ENCODE data around the gene LMF1.

Gene LMF1

DNA sequence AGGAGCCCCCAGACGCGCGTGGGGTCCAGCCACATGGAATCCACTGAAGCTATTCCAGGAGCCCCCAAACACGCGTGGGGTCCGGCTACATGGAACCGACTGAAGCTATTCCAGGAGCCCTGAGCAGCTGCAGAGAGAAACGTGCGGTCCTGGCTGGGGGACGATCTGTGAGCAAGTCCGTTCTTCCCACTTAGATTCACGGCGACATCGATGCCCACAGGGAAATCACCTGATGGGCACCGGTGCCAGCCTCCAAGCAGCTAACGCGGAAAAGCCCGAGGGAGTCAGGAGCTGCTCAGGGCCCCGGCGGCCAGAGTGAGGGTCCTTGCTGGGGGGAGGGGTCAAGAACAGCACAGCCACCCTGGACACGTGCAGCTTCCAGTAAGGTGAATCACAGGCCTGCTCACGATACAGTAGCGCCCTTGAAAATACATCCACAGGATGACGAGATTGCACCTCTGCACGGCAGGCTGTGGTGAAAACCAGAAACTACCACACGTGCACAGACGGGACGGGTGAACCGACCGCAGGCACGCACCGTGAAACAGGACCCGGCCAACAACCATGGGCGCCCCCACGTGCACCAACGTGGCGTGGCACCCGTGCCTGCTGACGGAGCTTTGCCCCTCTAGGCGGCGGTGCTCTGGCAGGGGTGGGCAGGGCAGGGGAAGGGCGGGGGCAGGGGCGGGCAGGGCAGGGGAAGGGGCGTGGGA, 92.6 kb downstream of the LMF1 start:
- DNase-seq: no peak

- DNase-seq: peak; percentile 55 to 84 (median 78)
These were observed 93.3 kb downstream of the LMF1 start for GRCh38 chr16:877242-878071.

- no peak for DNase-seq
These were observed 94.1 kb downstream of the LMF1 start for GRCh38 chr16:876523-877241.

GRCh38 chr16:876041-876335, 94.8 kb downstream of the LMF1 start:
- no peak for DNase-seq

- no peak for DNase-seq
These were observed 95.4 kb downstream of the LMF1 start for GRCh38 chr16:875182-876040.

DNA sequence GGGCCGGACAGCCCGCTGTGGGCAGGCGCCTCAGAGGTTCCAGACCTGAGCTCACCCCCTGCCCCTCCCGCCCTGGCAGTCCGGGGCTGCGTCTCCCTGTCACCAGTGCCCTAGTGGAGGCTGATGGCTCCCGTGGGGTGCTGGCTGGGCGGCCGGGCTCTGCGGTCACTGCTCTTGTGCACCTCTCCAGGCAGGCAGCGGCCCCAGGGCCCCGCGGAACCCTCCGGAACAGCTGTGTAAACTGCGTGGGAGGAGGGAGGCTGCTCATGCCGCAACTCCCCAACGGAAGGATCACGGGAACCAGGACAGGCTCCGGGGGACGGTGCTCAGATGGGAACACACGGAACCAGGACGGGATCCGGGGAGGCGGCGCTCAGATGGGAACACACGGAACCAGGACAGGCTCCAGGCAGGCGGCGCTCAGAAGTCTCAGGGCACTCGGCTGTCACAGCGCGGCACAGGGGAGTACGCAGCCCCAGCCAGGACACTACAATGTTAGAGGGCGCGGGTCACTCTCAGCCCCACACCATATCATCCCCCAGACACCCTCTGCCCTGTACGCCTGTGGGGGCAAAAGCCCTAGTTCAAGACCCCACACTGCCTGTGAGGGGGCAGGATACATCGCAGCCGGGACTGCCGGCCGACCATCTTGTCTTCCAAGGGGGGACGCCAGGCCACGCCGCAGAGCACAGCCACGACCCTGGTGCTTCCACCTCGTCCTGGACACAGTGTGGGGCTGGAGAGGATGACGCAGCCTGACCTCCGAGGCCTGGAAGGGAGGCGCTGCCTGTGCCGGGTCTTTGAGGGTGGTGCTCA, 96.2 kb downstream of the LMF1 start:
- DNase-seq: no peak

- no peak for DNase-seq
These were observed 96.9 kb downstream of the LMF1 start for GRCh38 chr16:873889-874288.

DNA sequence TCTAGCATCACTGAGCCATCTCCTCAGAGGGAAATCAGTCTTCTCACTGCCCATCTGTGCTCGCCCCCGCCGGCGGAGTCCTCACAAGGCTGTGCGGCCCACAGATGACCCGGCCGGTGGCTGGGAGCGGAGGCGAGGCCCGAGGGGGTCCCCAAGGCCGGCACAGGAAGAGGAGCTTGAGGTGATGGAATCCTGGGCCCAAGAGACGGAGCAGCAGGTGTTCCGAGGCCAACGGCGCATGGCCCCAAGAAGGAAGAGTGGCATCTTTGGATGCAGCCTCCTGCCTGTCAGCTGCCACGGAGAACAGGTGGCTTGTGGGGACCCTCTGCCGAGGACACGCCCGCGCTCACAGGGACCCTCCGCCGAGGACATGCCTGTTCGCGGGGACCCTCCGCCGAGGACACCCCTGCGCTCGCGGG, 97.5 kb downstream of the LMF1 start:
- DNase-seq: no peak

DNA sequence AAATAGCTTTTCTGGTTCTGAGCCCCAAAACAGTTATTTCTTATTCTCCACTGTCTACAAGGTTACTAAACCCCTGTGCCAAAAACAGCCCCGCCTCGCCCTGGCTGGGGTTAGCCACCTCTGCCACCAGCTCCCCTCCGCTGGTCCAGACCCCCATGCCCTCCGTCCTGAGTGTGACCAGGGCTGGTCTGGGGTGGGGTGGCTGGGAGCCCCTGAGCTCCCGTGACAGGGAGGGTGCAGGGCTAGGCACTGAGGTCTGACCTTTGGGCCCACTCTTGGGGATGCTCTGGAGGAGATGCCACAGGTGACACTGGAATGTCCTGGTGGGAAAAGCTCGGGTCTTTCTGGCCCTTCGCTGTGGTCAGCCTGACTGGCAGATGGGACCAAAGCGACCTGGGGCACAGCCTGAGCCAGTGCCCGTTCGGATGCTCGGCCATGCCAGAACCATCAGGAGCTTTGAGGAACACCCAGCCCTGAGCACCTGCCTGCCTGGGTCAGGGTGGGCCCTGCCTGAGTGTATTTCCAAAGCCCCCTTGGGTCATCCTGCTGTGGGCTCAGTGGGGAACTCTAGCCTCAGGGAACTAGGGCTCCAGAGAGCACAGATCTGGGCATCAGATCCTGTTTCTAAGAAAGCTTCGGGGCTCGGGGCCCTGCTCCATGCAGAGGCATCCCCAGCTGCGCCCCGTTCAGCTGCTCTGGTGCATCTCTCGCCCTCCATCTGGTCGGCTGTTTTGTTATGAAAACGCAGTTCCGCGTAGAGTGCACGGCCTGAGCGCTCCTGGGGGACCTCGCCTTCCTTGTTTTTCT, 98.1 kb downstream of the LMF1 start:
- no peak for DNase-seq

- no peak for DNase-seq
These were observed 99.0 kb downstream of the LMF1 start for GRCh38 chr16:871562-872345.

GRCh38 chr16:870856-871561, 99.8 kb downstream of the LMF1 start:
- peak; percentile 5 to 49 (median 38) for DNase-seq

- DNase-seq: no peak
These were observed 100.8 kb downstream of the LMF1 start for GRCh38 chr16:869823-870641.

- DNase-seq: no peak
These were observed 101.7 kb downstream of the LMF1 start for GRCh38 chr16:868846-869822.

DNA sequence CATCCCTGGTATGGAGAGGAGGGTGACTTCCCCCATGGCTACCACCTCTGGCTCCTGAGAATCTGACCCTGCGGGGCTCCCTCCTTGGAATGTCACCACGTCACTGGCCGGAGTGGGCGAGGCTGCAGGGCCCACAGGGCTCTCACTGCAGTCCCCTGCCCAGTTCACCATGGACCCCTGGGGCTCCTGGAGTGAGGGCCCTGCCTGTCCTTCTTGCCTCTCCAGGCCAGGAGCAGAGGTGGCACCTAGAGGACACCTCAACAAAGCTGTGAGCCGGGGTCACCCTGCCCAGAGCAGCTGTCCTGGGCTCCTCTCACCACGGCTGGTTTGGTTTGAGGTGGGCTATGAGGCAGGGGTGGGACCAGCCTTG, 102.4 kb downstream of the LMF1 start:
- DNase-seq: no peak

DNA sequence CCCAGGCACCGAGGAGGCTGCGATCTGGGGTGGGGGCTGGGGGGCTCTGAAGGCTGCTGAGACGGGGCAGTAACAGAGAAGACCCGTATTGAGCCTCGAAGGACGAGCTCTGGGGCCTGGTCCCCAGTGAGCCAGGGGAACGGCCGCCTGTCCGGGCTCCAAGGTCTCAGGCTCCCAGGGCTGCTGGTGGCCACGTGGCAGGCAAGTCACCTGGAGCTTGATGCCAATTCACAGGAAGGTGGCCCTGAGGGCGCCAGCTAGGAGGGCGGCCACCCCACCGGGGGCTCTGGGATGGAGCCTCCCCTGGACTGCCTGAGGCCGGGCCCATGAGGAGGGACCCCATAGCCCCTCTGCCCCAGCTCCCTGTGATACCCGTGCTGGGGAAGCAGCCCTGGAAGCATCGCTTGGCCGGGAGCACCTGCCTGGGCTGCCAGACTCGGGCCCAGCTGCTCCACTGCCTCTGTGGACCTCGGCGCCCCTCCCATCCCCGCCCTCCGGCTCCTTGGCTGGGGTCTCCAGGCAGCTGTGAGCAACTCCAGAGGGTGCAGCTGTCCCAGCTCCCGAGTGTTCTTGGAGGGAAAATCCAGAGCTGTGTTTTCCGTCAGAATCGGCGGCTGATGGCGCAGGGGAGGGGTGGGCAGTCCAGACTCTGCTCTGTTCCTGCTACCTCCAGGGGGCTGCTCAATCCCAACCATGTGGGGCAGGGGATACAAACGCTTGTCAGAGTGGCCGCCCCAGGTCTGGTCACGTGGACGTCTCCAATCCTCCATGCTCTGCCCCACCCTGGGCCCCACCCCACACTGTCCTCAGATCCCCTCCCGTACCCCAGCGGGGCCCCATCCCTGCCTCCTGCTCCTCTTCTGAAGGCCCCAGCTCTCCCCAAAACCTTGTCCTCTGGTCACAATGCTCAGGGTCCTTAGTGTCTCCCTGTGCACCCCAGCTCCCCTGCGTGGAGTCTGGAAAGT, 103.1 kb downstream of the LMF1 start:
- DNase-seq: no peak

Measured in suppressor macrophage (primary cell).